Astrocyte (in vitro differentiated cells and primary cell): Measurements from ENCODE around the gene GSTM2.

Experiments used
- EZH2 ChIP-seq: IDR thresholded peaks from 2 replicates; pipeline ENCODE4 v1.6.1; 2012; ENCODE audit warnings: mild to moderate bottlenecking, low read length, inconsistent platforms; ENCODE audit not compliant: insufficient read depth
- TF ChIP-seq, protein P1 (sequence below): IDR thresholded peaks from 2 replicates; pipeline ENCODE4 v1.5.1; 2011; ENCODE audit warnings: low read depth, mild to moderate bottlenecking, inconsistent platforms, low read length, moderate library complexity; ENCODE audit not compliant: insufficient read depth

DNA sequence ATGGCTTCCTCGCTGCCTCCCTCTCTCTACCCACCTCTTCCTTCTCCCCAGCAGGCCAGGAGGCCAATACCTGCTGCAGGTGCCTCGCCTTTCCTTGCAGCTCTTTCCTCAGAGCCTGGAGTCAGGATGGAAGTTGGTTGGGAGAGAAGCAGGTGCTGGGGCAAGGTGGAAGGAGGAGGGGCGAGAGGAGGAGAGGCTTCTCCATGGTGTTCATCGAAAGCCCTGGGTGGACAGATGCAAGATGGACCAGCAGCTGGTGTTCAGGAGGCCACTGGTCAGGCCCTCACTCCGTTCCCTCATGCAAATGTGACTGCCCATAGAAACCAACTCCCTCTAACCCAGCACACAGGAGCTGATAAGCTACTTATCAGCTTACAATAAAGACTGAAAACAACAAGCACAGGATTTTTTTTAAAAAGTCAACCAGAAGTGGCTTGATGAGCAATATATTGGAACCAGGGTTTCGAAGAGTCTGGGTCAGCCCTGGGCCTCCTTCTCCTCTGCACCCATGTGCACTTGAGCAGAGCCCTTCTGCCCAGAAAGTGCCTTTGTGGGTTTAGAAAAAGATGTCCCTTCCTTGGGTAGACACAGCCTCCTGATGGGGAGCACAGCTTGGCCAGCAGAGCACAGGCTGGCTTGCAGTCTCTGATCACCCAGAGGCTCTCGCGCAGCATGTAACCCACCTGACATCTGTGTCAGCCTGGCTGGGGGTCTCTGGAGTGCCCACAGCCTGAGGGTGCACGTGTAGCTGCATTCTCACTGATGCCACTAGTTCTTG lies 28.6 kb upstream of the GSTM2 start:
- TF ChIP-seq, protein P1, sequence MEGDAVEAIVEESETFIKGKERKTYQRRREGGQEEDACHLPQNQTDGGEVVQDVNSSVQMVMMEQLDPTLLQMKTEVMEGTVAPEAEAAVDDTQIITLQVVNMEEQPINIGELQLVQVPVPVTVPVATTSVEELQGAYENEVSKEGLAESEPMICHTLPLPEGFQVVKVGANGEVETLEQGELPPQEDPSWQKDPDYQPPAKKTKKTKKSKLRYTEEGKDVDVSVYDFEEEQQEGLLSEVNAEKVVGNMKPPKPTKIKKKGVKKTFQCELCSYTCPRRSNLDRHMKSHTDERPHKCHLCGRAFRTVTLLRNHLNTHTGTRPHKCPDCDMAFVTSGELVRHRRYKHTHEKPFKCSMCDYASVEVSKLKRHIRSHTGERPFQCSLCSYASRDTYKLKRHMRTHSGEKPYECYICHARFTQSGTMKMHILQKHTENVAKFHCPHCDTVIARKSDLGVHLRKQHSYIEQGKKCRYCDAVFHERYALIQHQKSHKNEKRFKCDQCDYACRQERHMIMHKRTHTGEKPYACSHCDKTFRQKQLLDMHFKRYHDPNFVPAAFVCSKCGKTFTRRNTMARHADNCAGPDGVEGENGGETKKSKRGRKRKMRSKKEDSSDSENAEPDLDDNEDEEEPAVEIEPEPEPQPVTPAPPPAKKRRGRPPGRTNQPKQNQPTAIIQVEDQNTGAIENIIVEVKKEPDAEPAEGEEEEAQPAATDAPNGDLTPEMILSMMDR, result no peak
- TF ChIP-seq EZH2, result no peak
